NCI-H2029 treated with DMSO at 0.1 percent for 48 hours (cell line): Measurements from ENCODE around the gene KRTAP4-1.
"Not testable (repeated sequence)": the region's sequence is repeated elsewhere in the genome, so short reads cannot be mapped to it uniquely, and the experiment has no call there.

Experiments used
- DNase-seq: peaks from one replicate; lab custom pipeline; 2025; lab: John Stamatoyannopoulos, UW

The KRTAP4-1 gene

GRCh38 chr17:41171886-41172285, 12.8 kb downstream of the KRTAP4-1 start:
- no peak for DNase-seq

- no peak for DNase-seq
These were observed 16.6 kb downstream of the KRTAP4-1 start, which contains the start of gene KRTAP4-3 for GRCh38 chr17:41168121-41168520. Gene KRTAP4-3 (minus strand): TSS chr17:41168221. CDS start chr17:41168172, 49 bp downstream.

- DNase-seq = no peak
These were observed 17.1 kb downstream of the KRTAP4-1 start for GRCh38 chr17:41167561-41167960.

- no peak for DNase-seq
These were observed 20.9 kb downstream of the KRTAP4-1 start for GRCh38 chr17:41163828-41164227.

- no peak for DNase-seq
These were observed 24.1 kb downstream of the KRTAP4-1 start, which contains the start of gene KRTAP4-4 for GRCh38 chr17:41160648-41161047. Gene KRTAP4-4 (minus strand): TSS chr17:41160748. CDS start chr17:41160691, 57 bp downstream.

- not testable (repeated sequence) for DNase-seq
These were observed 24.5 kb downstream of the KRTAP4-1 start for GRCh38 chr17:41160190-41160589.

GRCh38 chr17:41153856-41154255, 30.9 kb downstream of the KRTAP4-1 start:
- DNase-seq = no peak

GRCh38 chr17:41151525-41151924, 33.2 kb downstream of the KRTAP4-1 start:
- no peak for DNase-seq

- no peak for DNase-seq
These were observed 34.7 kb downstream of the KRTAP4-1 start for GRCh38 chr17:41150026-41150425.

- DNase-seq = no peak
These were observed 35.1 kb downstream of the KRTAP4-1 start, which contains the start of gene KRTAP4-5 for GRCh38 chr17:41149652-41149985. Gene KRTAP4-5 (minus strand): TSS chr17:41149825. CDS start chr17:41149767, 58 bp downstream.

- DNase-seq = not testable (repeated sequence)
These were observed 35.6 kb downstream of the KRTAP4-1 start for GRCh38 chr17:41148971-41149651.

GRCh38 chr17:41147531-41148204, 37.0 kb downstream of the KRTAP4-1 start:
- DNase-seq = no peak

- DNase-seq = no peak
These were observed 39.5 kb downstream of the KRTAP4-1 start for GRCh38 chr17:41145261-41145660.

- DNase-seq = no peak
These were observed 39.9 kb downstream of the KRTAP4-1 start for GRCh38 chr17:41144846-41145245.

- DNase-seq = no peak
These were observed 43.4 kb downstream of the KRTAP4-1 start for GRCh38 chr17:41141361-41141760.

- no peak for DNase-seq
These were observed 44.2 kb downstream of the KRTAP4-1 start, which contains the start of gene KRTAP4-6 for GRCh38 chr17:41140360-41141131. Gene KRTAP4-6 (minus strand): TSS chr17:41140544. CDS start chr17:41140487, 57 bp downstream.

- DNase-seq = not testable (repeated sequence)
These were observed 44.8 kb downstream of the KRTAP4-1 start for GRCh38 chr17:41139865-41140264.
